Activated CD8-positive, alpha-beta memory T cell treated with anti-CD3 and anti-CD28 coated beads, Interleukin-2, amount 50 U/mL, for 1 hour (primary cell): ENCODE data around the gene SCYL1.

ENCODE experiments used
- DNase-seq: peaks from one replicate; pipeline ENCODE4 v3.0.0-alpha.2; 2020; ENCODE audit errors: extremely low read depth

Gene SCYL1

GRCh38 chr11:65537296-65537597 is 12.4 kb downstream of the SCYL1 start:
- no peak for DNase-seq

- no peak for DNase-seq
Measured at GRCh38 chr11:65537620-65538231, 12.8 kb downstream of the SCYL1 start.

- DNase-seq = no peak
Measured at GRCh38 chr11:65538232-65538914, 13.5 kb downstream of the SCYL1 start.

GRCh38 chr11:65538915-65539743 is 14.2 kb downstream of the SCYL1 start:
- DNase-seq = no peak

GRCh38 chr11:65539744-65540289 is 14.9 kb downstream of the SCYL1 start:
- no peak for DNase-seq

GRCh38 chr11:65540290-65541092 is 15.6 kb downstream of the SCYL1 start:
- peak; percentile 61 for DNase-seq

- no peak for DNase-seq
Measured at GRCh38 chr11:65541093-65541982, 16.5 kb downstream of the SCYL1 start.

- DNase-seq = no peak
Measured at GRCh38 chr11:65542738-65543390, 18.0 kb downstream of the SCYL1 start.

- no peak for DNase-seq
Measured at GRCh38 chr11:65545853-65546216, 21.0 kb downstream of the SCYL1 start.

- peak; percentile 92 for DNase-seq
Measured at GRCh38 chr11:65546217-65546958, 21.5 kb downstream of the SCYL1 start.

- no peak for DNase-seq
Measured at GRCh38 chr11:65547446-65548125, 22.7 kb downstream of the SCYL1 start.

- DNase-seq = no peak
Measured at GRCh38 chr11:65548395-65548794, 23.5 kb downstream of the SCYL1 start.

- DNase-seq = no peak
Measured at GRCh38 chr11:65549096-65549495, 24.2 kb downstream of the SCYL1 start.

- DNase-seq = no peak
Measured at GRCh38 chr11:65551572-65552387, 26.9 kb downstream of the SCYL1 start.

GRCh38 chr11:65552388-65552951 is 27.6 kb downstream of the SCYL1 start:
- DNase-seq = no peak

- DNase-seq = no peak
Measured at GRCh38 chr11:65553301-65554001, 28.6 kb downstream of the SCYL1 start.
